GM13977 (cell line): Measurements from ENCODE around the gene NUDT19.

ENCODE experiments used
- DNase-seq: peaks from one replicate; pipeline ENCODE4 v3.0.0; 2012; ENCODE audit warnings: low spot score
- in situ Hi-C: fragments of 300-500 bp; cut with MboI; formaldehyde crosslinking; loops from one replicate; pipeline ENCODE4 v1.12.0; 2022; ENCODE audit warnings: low sequenced_read_pairs, low pct_unique_long_range_greater_than_20kb, mixed read lengths, inconsistent platforms; ENCODE audit not compliant: unreplicated experiment
- TF ChIP-seq, protein P1 (sequence below): IDR thresholded peaks from 2 replicates; pipeline ENCODE4 v1.5.1; 2012; ENCODE audit warnings: mild to moderate bottlenecking, control low read depth; ENCODE audit not compliant: insufficient read depth; ENCODE audit errors: extremely low read depth, missing control alignments

Gene NUDT19

DNA sequence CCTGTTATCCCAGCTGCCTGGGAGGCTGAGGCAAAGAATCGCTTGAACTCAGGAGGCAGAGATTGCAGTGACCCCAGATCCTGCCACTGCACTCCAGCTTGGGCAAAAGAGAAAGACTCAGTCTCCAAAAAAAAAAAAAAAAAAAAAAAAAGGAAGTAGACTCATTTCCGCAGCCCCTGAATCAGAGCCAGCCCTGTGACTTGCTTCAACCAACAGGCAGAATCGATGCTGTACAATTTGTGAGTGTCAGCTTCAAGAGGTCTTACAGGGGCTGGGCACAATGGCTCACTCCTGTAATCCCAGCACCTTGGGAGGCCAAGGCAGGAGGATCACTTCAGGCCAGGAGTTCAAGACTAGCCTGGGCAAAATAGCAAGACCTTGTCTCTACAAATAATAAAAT, 29.4 kb upstream of the NUDT19 start:
- in situ Hi-C loops: no loop called here
- DNase-seq: no peak
- TF ChIP-seq, protein P1, sequence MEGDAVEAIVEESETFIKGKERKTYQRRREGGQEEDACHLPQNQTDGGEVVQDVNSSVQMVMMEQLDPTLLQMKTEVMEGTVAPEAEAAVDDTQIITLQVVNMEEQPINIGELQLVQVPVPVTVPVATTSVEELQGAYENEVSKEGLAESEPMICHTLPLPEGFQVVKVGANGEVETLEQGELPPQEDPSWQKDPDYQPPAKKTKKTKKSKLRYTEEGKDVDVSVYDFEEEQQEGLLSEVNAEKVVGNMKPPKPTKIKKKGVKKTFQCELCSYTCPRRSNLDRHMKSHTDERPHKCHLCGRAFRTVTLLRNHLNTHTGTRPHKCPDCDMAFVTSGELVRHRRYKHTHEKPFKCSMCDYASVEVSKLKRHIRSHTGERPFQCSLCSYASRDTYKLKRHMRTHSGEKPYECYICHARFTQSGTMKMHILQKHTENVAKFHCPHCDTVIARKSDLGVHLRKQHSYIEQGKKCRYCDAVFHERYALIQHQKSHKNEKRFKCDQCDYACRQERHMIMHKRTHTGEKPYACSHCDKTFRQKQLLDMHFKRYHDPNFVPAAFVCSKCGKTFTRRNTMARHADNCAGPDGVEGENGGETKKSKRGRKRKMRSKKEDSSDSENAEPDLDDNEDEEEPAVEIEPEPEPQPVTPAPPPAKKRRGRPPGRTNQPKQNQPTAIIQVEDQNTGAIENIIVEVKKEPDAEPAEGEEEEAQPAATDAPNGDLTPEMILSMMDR: no peak

DNA sequence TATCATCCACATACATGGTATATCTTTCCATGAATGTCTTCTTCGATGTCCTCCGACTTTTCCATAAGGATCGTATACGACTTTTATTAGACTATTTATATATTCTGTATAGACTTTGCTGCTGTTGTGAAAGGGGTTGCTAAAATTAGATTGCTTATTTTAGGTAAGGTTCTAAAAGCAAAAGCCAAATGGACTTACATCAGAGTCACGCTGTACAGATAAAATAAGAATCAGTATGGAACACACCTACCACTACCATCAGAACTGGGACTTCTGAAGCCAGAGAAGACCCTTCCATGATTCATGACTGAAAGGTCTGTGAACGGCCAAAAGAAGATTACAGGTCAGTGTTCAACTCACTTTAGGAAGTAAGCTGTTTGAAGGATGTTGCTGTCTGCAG, 25.5 kb upstream of the NUDT19 start:
- no peak for DNase-seq
- in situ Hi-C loops: no loop called here
- TF ChIP-seq, protein P1: no peak

DNA sequence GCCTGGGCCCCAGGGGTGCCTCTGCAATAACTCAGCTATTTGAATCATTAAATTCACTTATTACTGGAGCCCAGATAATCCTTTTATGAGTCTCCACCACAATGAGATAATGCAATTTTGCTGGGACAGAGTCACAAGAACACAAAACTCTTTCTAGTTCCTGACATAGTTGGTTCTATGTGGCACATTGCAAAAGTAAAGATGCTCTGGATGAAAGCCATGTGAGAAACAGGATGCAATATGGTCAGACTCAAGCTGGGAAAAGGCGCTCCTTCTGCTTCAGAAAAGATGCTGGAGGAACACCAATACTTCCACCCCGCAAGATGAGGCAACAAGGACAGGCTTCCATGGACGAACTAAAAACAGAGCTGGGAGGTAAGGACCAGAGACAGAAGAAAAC, 22.3 kb upstream of the NUDT19 start:
- in situ Hi-C loops: no loop called here
- DNase-seq: no peak
- TF ChIP-seq, protein P1: no peak

DNA sequence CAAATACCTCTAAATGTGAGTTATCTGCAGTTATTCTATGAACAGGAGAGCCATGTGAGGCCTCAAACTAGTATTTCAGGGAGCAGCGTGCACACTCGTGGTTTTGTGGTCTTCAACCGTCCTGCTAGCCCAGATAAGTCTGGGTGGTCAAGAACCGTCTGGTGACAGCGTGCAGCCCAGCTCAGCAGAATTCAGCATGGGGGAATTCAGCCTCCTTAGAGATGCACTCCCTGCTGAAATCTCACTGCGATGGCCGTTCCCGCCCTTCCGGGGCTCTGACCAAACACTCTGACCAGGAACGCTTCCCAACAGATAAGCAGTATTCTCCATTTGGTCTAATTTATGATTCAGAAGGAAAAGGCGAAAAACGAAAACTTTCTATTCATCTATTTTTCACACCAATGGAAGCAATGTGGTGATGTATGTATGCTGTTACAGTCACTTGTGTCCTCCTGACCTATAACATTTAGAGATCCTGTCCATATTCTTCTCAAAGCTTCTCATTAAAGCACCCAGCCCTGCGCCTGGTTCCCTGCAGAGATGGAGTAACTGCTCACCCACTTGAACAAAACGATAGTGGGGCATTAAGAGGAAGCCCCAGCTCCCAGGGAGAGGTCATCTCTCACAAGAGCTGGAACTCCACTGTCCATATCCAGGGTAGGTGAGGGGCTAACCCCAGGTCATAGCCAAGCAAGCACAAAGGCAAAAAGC, 19.6 kb upstream of the NUDT19 start:
- in situ Hi-C loops: no loop called here
- TF ChIP-seq, protein P1: no peak
- no peak for DNase-seq

DNA sequence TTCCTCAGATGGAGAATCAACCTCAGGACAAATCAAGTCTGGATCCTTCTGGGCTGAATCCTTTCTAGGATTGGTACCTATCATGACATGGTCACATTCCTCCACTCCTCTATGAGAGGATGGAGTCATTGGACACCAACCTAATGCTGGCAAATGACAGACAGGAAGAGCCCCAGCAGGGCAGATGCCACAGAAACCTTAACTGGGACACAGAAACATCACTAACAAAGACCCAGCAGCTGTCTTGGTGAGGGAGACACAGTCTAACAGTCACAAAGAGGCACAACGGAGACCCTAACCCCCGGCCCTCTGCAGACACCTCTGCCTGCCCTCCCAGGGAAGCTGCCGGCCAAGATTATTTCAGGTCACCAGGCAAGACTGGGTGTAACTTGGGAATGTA, 18.8 kb upstream of the NUDT19 start:
- TF ChIP-seq, protein P1: no peak
- DNase-seq: no peak
- in situ Hi-C loops: no loop called here

DNA sequence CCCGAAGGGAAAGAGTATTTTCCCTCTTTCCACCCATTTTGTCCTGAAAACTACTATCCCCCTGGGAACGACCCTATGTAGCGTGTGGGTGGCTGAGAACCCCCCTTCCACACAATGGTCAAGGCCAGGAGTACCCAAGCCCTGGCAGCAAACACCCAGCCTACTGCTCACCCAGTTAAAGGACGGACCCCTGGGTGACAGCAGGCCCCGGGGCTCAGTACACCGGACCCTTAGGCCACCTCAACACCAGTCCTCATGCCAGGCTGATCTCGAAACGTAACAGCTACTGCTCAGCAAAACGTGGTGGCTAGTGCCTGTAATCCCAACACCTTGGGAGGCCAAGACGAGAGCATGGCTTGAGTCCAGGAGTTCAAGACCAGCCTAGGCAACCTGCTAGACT, 18.0 kb upstream of the NUDT19 start:
- TF ChIP-seq, protein P1: no peak
- in situ Hi-C loops: no loop called here
- peak; percentile 2 for DNase-seq
